ENCODE results near the gene ADAMTSL1.

DNA sequence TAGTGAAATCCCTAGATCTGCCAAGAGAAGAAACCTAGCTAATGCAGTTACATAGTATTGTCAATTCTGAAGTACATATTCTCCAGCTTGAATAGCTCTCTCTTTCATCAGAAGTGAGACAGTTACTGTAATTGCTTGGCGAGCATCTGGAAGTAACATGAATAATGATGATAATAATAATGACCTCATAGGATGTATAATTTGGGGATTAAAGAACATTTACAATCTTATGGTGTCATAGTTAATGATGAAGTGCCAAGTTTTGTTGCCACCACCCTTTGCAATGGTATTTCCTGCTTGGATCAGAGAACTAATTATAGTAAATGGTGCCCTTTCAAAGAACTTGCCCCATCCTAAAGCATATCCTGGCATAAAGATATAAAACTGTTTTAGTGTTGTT lies 201.4 kb downstream of the ADAMTSL1 start:
- TF ChIP-seq CTCF (IDR thresholded peaks at IDR 0.05), result no peak
- no peak for TF ChIP-seq POLR2AphosphoS5 (IDR thresholded peaks at IDR 0.05)
- no peak for TF ChIP-seq EP300 (IDR thresholded peaks at IDR 0.05; ENCODE audit: low read depth)

Measured in transverse colon (tissue), 4 donors.